ENCODE data around the gene PODN. TPM values are rescaled to one million over a fixed set of nuclear protein-coding genes. Genes with fewer than 3 reads are reported as not detected.

PODN gene
- total RNA-seq, 4 donors from 2014 or later = 88.4 to 197 (median 150) TPM

- TF ChIP-seq CTCF (IDR thresholded peaks at IDR 0.05; ENCODE audit: low read depth) = no peak
Observed at GRCh38 chr1:53050310-53050709, 11.7 kb upstream of the PODN start.

GRCh38 chr1:53051676-53052075, 10.3 kb upstream of the PODN start:
- no peak for TF ChIP-seq CTCF (IDR thresholded peaks at IDR 0.05; ENCODE audit: low read depth)

GRCh38 chr1:53057127-53057526, 4.9 kb upstream of the PODN start:
- TF ChIP-seq CTCF (IDR thresholded peaks at IDR 0.05; ENCODE audit: low read depth) = no peak

GRCh38 chr1:53060579-53060978, 1.4 kb upstream of the PODN start:
- no peak for TF ChIP-seq CTCF (IDR thresholded peaks at IDR 0.05; ENCODE audit: low read depth)

- no peak for TF ChIP-seq CTCF (IDR thresholded peaks at IDR 0.05; ENCODE audit: low read depth)
Observed at GRCh38 chr1:53061123-53061858, 722 bp upstream of the PODN start.

GRCh38 chr1:53062708-53063591, 937 bp downstream of the PODN start:
- TF ChIP-seq CTCF (IDR thresholded peaks at IDR 0.05; ENCODE audit: low read depth) = no peak
